ENCODE results near the gene AGXT. TPM values are rescaled to one million over a fixed set of nuclear protein-coding genes. Genes with fewer than 3 reads are reported as not detected.

AGXT gene
- total RNA-seq, 1 experiment from 2014 or later, result 0.34 TPM

GRCh38 chr2:240873098-240873788 lies 4.6 kb downstream of the AGXT start (continued):
- TF ChIP-seq EZH2 (IDR thresholded peaks at IDR 0.05) (no peak), CEBPB (IDR thresholded peaks at IDR 0.05; ENCODE audit: low read depth) (no peak), TCF7L2 (IDR thresholded peaks at IDR 0.05; ENCODE audit: borderline replicate concordance, extremely low read depth, insufficient read depth, insufficient read length) (no peak), MAX (IDR thresholded peaks at IDR 0.05) (no peak), REST (IDR thresholded peaks at IDR 0.05; ENCODE audit: low read depth) (no peak), JUND (IDR thresholded peaks at IDR 0.05) (no peak), EZH2phosphoT487 (IDR thresholded peaks at IDR 0.05; ENCODE audit: borderline replicate concordance) (no peak), FOSL1 (IDR thresholded peaks at IDR 0.05; ENCODE audit: low read depth) (no peak), ATF3 (IDR thresholded peaks at IDR 0.05) (no peak), ELF1 (IDR thresholded peaks at IDR 0.05; ENCODE audit: borderline replicate concordance, low read depth) (no peak)
